C4-2B (cell line): ENCODE data around the gene NNMT.

Source experiments
- H3K27ac ChIP-seq: fragments of 450-650 bp; 2 replicates; pipeline ENCODE4 v1.5.1; 2017
- CTCF ChIP-seq: fragments of 450-650 bp; conservative IDR thresholded peaks from 2 replicates; pipeline ENCODE4 v1.5.1; 2017; ENCODE audit warnings: mild to moderate bottlenecking
- ZFX ChIP-seq: fragments of 450-650 bp; IDR thresholded peaks from 2 replicates; pipeline ENCODE4 v1.6.1; 2017

Gene NNMT

DNA sequence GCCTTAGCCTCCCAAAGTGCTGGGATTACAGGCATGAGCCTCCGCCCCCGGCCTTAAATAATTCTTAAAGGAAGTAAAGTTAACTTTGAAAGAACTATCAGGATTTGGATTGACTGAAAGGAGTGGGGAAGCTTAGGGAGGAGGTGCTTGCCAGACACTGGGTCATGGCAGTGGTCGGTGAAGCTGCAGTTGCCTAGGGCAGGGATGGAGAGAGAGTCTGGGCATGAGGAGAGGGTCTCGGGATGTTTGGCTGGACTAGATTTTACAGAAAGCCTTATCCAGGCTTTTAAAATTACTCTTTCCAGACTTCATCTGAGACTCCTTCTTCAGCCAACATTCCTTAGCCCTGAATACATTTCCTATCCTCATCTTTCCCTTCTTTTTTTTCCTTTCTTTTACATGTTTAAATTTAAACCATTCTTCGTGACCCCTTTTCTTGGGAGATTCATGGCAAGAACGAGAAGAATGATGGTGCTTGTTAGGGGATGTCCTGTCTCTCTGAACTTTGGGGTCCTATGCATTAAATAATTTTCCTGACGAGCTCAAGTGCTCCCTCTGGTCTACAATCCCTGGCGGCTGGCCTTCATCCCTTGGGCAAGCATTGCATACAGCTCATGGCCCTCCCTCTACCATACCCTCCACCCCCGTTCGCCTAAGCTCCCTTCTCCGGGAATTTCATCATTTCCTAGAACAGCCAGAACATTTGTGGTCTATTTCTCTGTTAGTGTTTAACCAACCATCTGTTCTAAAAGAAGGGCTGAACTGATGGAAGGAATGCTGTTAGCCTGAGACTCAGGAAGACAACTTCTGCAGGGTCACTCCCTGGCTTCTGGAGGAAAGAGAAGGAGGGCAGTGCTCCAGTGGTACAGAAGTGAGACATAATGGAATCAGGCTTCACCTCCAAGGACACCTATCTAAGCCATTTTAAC, at the start of gene NNMT:
Gene NNMT, plus strand, starts transcription at position 724 of the 929 bp plus-strand sequence. Its CDS starts 158 bp downstream, at position 882.
- no peak for TF ChIP-seq ZFX
- TF ChIP-seq CTCF, result no peak
- peak within 1 kb of the TSS; percentile 42 for H3K27ac ChIP-seq

- no peak overlapping the region for H3K27ac ChIP-seq
- TF ChIP-seq CTCF (no peak), ZFX (no peak)
Measured at GRCh38 chr11:114247070-114247789, 49.0 kb upstream of the NNMT start.

DNA sequence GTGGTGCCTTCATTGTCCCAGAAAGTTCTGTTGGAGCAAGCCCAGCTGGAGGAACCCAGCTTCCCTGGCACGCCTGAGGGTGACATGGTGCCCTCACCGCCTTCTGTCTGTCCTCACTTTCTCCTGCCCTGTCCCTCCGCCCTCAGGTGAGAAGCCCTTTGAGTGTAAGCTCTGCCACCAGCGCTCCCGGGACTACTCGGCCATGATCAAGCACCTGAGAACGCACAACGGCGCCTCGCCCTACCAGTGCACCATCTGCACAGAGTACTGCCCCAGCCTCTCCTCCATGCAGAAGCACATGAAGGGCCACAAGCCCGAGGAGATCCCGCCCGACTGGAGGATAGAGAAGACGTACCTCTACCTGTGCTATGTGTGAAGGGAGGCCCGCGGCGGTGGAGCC, 46.0 kb upstream of the NNMT start:
- TF ChIP-seq ZFX (no peak), CTCF (no peak)
- H3K27ac ChIP-seq, result no peak overlapping the region

- no peak overlapping the region for H3K27ac ChIP-seq
- TF ChIP-seq CTCF (no peak), ZFX (no peak)
Measured at GRCh38 chr11:114250993-114251814, 45.0 kb upstream of the NNMT start.

GRCh38 chr11:114251815-114252337, 44.3 kb upstream of the NNMT start:
- TF ChIP-seq CTCF (no peak), ZFX (no peak)
- H3K27ac ChIP-seq, result no peak overlapping the region

DNA sequence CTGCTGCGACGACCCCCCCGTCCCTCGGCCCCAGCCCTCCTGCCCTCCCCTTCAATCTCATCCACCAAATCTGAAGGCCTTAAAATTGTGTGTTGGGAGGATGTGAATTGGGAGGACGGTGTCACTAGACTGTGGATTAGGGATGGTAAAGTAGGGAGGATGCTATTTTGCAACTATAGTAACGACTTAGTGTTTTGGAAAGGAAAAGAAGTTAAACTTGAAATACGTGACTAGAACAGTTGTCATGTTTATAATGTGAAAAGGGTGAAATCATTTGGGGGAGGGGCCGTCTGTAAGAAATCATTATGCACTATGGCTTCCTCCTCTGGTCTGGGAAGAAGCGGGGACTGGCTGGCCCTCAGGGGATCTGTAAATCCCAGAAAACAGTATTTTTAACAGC, 43.4 kb upstream of the NNMT start:
- H3K27ac ChIP-seq, result no peak overlapping the region
- TF ChIP-seq ZFX (no peak), CTCF (no peak)
